Loucy (cell line): ENCODE measurements around the gene GID8.
A peak's percentile ranks its signal among the peaks of the same experiment; 100 is the strongest.
"Not testable (repeated sequence)": the region's sequence is repeated elsewhere in the genome, so short reads cannot be mapped to it uniquely, and the experiment has no call there.

Experiments used
- H2AFZ ChIP-seq: fragments of 200-600 bp; sonication (generic); 2 replicates; pipeline ENCODE4 v1.6.0; 2016; ENCODE audit warnings: antibody characterized with exemption, mild to moderate bottlenecking, low read length, moderate library complexity
- H3F3A ChIP-seq: fragments of 200-600 bp; 2 replicates; pipeline ENCODE4 v1.6.0; 2016; ENCODE audit warnings: antibody characterized with exemption, low read depth, mild to moderate bottlenecking
- H3K27me3 ChIP-seq: fragments of 200-600 bp; sonication (generic); 2 replicates; pipeline ENCODE4 v1.6.1; 2014; ENCODE audit warnings: low read length, mild to moderate bottlenecking; ENCODE audit not compliant: insufficient read depth, poor library complexity, severe bottlenecking
- H3K36me3 ChIP-seq: fragments of 200-600 bp; sonication (generic); 2 replicates; pipeline ENCODE4 v1.6.1; 2016; ENCODE audit warnings: low read length; ENCODE audit not compliant: insufficient read depth
- H3K4me1 ChIP-seq: fragments of 200-600 bp; sonication (generic); 2 replicates; pipeline ENCODE4 v1.5.1; 2014; ENCODE audit warnings: low read length, mild to moderate bottlenecking; ENCODE audit not compliant: insufficient read depth, poor library complexity, severe bottlenecking
- H3K4me2 ChIP-seq: fragments of 200-600 bp; sonication (generic); 2 replicates; pipeline ENCODE4 v1.6.0; 2014; ENCODE audit warnings: antibody characterized with exemption, low read length, low read depth, mild to moderate bottlenecking; ENCODE audit not compliant: poor library complexity, severe bottlenecking
- H3K4me3 ChIP-seq: fragments of 200-600 bp; sonication (generic); 2 replicates; pipeline ENCODE4 v1.5.1; 2014; ENCODE audit warnings: low read length, mild to moderate bottlenecking, mixed read lengths; ENCODE audit not compliant: poor library complexity, severe bottlenecking
- H3K79me2 ChIP-seq: fragments of 200-600 bp; sonication (generic); 2 replicates; pipeline ENCODE4 v1.6.1; 2014; ENCODE audit warnings: low read length; ENCODE audit not compliant: insufficient read depth
- H3K9ac ChIP-seq: fragments of 200-600 bp; sonication (generic); 2 replicates; pipeline ENCODE4 v1.6.0; 2014; ENCODE audit warnings: mild to moderate bottlenecking, low read depth, low read length, moderate library complexity; ENCODE audit not compliant: poor library complexity, severe bottlenecking
- H3K9me2 ChIP-seq: fragments of 200-600 bp; sonication (generic); replicated peaks from 2 replicates; pipeline ENCODE4 v1.6.1; 2016; ENCODE audit warnings: low read depth, low read length, mixed read lengths
- H3K9me3 ChIP-seq: fragments of 200-600 bp; sonication (generic); 2 replicates; pipeline ENCODE4 v1.6.1; 2014; ENCODE audit warnings: mild to moderate bottlenecking, antibody characterized with exemption, low read length, low read depth; ENCODE audit not compliant: insufficient read depth
- H4K20me1 ChIP-seq: fragments of 200-600 bp; sonication (generic); 2 replicates; pipeline ENCODE4 v1.6.0; 2014; ENCODE audit warnings: antibody characterized with exemption, low read length, mild to moderate bottlenecking; ENCODE audit not compliant: insufficient read depth, poor library complexity, severe bottlenecking
- EZH2phosphoT487 ChIP-seq: fragments of 200-600 bp; IDR thresholded peaks from 2 replicates; pipeline ENCODE4 v1.6.1; 2018; ENCODE audit warnings: antibody characterized with exemption, mild to moderate bottlenecking, moderate library complexity, borderline replicate concordance
- TF ChIP-seq, protein P1 (sequence below): fragments of 200-600 bp; sonication (generic); conservative IDR thresholded peaks from 2 replicates; pipeline ENCODE4 v1.5.1; 2014; ENCODE audit warnings: mild to moderate bottlenecking, antibody characterized with exemption, low read length

GID8 gene

DNA sequence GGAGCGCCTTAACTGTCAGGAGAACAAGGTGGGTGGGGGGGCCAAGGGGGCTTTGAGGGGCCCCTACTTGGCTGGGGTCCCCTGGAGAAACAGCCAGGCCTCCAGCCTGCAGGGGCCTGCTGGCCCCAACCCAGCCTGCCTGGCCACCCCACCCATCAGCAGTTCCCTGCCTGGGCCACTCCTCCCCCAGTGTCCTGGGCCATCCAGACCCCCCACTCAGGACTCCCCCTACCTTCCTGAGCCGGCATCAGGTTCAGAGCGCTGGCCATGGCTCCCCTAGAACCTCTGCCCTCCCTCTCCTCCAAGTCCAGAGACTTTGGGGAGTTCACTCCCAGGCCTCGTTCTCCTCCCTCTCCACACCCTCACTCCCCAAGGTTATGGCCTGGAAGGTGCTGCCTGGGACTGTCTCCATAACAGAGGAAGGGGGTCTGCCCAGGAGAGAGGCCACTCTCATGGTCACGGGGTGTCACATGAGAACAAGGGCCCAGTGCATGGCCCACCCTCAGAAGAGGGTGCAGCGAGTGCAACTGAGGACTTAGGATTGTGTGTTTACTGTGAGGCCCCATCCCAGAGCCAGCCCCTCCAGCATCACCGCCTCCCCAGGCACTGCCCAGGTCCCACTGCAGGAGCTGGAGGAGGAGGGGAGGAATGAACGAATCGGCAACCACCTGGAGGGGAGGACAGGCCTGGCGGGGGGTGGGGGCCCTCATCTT is 20.6 kb downstream of the GID8 start:
- H3K9me3 ChIP-seq = no peaks in the 10 kb centered on the region
- peak overlapping the region; percentile 75 for H3K4me2 ChIP-seq
- H3K9me2 ChIP-seq = no peaks in the 10 kb centered on the region
- H3K36me3 ChIP-seq = peaks cover 5% of the 10 kb centered on the region; the same call in 1 of the 2 replicates
- peak overlapping the region; percentile 67 for H3K4me3 ChIP-seq
- H3K4me1 ChIP-seq = peaks cover 61% of the 10 kb centered on the region
- H3K79me2 ChIP-seq = peaks cover 55% of the 10 kb centered on the region
- peak overlapping the region; percentile 74 for H3K9ac ChIP-seq
- no peaks in the 10 kb centered on the region for H4K20me1 ChIP-seq
- H3F3A ChIP-seq = peaks cover 7% of the 10 kb centered on the region
- no peaks in the 10 kb centered on the region for H3K27me3 ChIP-seq
- no peak overlapping the region for H2AFZ ChIP-seq
- TF ChIP-seq, protein P1, sequence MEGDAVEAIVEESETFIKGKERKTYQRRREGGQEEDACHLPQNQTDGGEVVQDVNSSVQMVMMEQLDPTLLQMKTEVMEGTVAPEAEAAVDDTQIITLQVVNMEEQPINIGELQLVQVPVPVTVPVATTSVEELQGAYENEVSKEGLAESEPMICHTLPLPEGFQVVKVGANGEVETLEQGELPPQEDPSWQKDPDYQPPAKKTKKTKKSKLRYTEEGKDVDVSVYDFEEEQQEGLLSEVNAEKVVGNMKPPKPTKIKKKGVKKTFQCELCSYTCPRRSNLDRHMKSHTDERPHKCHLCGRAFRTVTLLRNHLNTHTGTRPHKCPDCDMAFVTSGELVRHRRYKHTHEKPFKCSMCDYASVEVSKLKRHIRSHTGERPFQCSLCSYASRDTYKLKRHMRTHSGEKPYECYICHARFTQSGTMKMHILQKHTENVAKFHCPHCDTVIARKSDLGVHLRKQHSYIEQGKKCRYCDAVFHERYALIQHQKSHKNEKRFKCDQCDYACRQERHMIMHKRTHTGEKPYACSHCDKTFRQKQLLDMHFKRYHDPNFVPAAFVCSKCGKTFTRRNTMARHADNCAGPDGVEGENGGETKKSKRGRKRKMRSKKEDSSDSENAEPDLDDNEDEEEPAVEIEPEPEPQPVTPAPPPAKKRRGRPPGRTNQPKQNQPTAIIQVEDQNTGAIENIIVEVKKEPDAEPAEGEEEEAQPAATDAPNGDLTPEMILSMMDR = no peak
- no peak for TF ChIP-seq EZH2phosphoT487

DNA sequence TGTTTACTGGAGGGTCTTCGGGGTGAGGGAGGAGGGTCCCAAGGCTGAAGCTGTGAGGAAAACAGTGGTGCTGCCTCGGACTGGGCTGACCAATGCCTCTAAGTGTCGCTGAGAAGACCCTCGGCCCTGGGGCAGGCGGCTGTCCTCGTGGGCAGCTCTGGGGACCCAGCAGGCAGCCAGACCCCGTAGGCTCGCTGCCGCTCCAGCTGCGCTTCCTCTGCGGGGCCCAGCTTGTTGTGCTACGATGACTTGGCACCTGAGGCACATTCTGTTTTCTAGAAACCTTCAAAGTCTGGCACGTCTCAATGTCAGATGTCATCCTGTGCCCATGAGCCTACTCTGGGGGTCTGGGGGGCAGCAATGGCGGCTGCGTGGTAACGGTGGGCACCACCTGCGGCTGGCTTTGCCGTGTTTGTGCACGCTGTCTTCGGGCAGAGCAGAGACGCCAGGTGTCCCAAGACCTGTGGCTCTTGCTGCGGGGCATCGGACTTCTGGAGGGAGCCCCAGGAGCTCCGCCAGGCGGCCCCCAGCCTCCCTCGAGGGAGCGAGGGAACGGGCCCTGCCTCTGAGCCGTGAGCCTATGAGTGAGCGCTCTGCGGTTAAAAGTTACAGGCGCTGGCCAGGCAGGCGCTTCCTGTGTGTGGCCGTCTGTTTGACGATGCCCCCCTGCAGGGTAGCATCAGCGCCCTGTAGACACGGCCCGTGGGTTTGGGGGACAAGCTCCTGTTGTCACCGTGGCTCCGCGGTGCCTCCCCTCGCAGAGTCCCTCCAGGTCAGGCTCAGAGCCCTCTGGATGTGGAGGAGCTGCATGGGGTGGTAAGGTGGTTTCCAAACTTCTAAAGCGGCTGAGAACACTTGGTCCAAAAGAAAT is 21.4 kb downstream of the GID8 start:
- Histone ChIP-seq H3K9me3 (no peaks in the 10 kb centered on the region), H3K4me3 (peak overlapping the region; percentile 67), H3K4me2 (peak overlapping the region; percentile 75), H3K36me3 (peaks cover 13% of the 10 kb centered on the region; the same call in 1 of the 2 replicates), H3K27me3 (no peaks in the 10 kb centered on the region), H3K9me2 (no peaks in the 10 kb centered on the region), H2AFZ (no peak overlapping the region), H3F3A (peaks cover 5% of the 10 kb centered on the region), H4K20me1 (no peaks in the 10 kb centered on the region), H3K9ac (peak overlapping the region; percentile 74), H3K4me1 (peaks cover 57% of the 10 kb centered on the region), H3K79me2 (peaks cover 58% of the 10 kb centered on the region)
- TF ChIP-seq, protein P1 = no peak; the same call in 1 of the 2 replicates
- TF ChIP-seq EZH2phosphoT487 = no peak

DNA sequence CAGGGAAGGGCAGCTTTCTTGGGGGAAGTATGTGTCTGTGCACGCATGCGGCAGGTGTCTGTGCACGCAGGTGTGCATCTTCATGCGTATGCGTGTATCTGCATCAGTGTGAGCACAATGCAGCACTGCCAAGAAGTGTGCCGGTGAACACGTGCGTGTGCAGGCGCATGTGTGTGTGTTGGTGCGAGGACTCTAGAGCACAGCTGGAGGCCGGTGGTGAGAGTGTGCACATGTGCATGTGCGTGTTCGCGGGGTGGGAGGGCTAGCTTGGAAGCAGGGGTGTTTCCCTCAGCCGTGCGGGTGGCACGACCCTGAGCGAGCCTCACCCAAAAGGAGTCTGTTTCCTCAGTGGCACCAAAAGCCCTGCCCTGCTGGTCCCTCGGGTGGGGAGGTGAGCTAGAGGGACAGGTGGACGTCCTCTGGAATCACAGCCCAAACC is 22.1 kb downstream of the GID8 start:
- Histone ChIP-seq H3K79me2 (peaks cover 58% of the 10 kb centered on the region), H2AFZ (no peak overlapping the region), H3K9ac (peak overlapping the region; percentile 54), H3K9me2 (no peaks in the 10 kb centered on the region), H3K4me3 (peak overlapping the region; percentile 67), H3K27me3 (no peaks in the 10 kb centered on the region), H3F3A (no peaks in the 10 kb centered on the region), H3K4me1 (peaks cover 50% of the 10 kb centered on the region), H4K20me1 (peaks cover under 1% of the 10 kb centered on the region), H3K4me2 (peak overlapping the region; percentile 75), H3K36me3 (peaks cover 17% of the 10 kb centered on the region; the same call in 1 of the 2 replicates), H3K9me3 (no peaks in the 10 kb centered on the region)
- TF ChIP-seq, protein P1 = no peak
- no peak for TF ChIP-seq EZH2phosphoT487

DNA sequence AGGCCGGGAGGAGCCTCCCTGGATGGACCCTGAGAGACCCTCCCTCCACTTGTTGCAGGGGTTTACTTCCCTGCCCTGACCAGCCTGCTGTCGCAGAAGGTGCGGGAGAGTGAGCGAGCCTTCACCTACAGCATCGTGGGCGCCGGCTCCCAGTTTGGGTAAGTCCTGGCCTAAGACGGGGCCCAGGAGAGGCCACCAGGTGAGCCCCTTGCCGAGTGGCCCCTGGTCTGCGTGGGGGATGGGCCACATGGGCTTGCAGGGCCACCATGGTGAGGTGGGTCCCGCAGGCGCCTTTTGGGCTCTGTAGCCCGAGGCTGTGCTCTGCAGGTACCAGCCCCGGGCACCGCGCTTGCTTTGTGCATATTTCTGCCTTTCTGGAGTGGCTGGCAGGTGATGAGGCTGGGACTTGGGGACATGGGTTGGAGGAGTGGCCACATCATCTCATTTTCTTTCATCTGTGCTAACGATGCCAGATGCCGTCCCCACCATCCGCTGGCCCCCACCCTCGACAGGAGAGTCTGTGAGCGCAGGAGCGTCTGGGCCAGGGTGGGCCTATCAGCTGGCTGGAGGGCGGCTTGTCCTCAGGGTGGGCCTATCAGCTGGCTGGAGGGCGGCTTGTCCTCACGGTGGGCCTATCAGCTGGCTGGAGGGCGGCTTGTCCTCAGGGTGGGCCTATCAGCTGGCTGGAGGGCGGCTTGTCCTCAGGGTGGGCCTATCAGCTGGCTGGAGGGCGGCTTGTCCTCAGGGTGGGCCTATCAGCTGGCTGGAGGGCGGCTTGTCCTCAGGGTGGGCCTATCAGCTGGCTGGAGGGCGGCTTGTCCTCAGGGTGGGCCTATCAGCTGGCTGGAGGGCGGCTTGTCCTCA is 22.7 kb downstream of the GID8 start:
- H3K9ac ChIP-seq = peak overlapping the region; percentile 54
- H3F3A ChIP-seq, H2AFZ ChIP-seq, H3K27me3 ChIP-seq, H3K9me3 ChIP-seq, H3K9me2 ChIP-seq, H4K20me1 ChIP-seq: not testable (repeated sequence)
- peaks cover 19% of the 10 kb centered on the region; the same call in 1 of the 2 replicates for H3K36me3 ChIP-seq
- H3K4me1 ChIP-seq = peaks cover 44% of the 10 kb centered on the region
- peak overlapping the region; percentile 67 for H3K4me3 ChIP-seq
- H3K79me2 ChIP-seq = peaks cover 52% of the 10 kb centered on the region
- peak overlapping the region; percentile 75 for H3K4me2 ChIP-seq
